Embryonic facial prominence (tissue), 1 donor: ENCODE data around the gene TMA16.

Source experiments
- DNase-seq: peaks from one replicate; pipeline ENCODE4 v3.0.0-alpha.2; 2016; ENCODE audit errors: extremely low spot score

TMA16 gene

DNA sequence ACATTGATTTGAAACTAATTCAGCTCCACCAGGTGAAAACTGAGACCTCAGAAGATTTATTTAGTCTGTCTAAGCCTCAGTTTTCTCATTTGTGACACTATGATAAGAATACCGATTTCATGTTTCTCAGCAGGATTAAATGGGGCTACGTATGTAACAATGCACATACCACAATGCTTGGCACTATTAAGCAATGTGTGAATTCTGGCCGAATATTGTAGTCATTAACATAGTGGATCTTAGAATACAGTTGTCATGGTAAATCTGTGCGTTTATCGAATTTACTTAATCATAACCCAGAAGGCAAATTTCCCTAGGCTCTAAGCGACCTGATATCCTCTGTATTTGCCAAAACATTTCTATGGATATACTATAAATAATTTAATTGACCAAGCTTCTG, 69.1 kb downstream of the TMA16 start:
- DNase-seq = no peak

DNA sequence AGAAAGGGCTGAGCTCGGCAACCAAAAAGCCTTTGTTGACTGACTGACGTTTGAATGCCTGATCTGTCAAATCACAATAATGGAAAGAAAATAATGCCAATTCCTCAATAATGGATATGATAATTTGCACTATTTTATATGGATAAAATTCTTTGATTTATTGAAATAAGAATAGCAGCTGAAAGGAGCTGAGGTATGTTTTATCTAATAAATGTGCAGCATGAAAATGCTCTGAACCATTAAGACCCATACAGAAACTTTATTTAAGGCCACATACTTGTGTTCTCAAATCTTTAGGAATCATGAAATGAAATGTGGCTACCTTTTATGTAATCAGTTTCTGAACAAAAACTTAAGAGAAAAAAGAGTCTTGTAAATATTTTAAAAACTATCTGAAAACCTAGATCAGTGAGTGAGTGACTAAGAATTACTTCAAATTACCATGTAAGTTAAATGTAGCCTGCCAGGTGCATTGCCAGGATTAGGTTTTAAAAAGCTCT, 69.8 kb downstream of the TMA16 start:
- DNase-seq = no peak

DNA sequence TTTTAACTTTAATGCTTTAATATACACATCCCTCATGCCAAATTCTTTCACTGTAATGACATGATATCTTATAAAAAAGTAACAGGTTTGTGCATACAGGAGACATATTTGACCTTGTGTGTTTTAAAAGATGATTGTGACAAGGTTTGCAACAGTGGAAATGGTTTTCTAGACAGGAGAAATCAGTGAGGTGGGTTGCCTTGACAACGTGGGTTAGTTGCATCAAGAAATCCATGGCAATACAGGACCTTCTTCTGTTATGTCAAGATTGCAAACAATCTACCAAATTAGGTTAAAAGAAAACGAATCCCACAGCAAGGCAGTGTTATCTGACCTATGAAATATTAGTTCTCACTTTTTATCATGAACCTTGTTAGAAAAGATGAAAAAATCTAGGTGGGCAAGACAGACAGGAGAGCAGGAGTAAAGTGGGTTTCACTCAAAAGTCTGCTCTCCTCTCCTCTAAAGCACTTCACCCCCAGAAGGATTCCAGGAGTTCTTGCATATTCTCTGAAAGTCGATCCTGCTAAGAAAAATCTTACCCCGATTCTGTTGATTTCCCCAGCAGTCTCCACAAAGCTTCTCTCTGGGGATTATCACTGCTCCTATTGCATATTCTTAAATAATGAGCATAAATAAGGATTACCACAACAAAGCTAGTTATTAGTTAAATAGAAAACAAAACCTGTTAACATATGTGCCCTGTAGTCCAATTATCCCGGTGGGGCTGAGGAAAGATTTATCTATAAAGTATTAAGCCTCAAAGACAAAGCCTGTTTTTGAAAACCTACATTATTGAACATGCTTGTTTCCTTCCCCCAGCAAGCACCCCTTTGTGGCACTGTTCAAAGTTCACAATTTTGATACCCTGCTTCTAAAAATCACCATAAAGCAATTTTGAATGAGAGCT, 71.0 kb downstream of the TMA16 start:
- DNase-seq = no peak

DNA sequence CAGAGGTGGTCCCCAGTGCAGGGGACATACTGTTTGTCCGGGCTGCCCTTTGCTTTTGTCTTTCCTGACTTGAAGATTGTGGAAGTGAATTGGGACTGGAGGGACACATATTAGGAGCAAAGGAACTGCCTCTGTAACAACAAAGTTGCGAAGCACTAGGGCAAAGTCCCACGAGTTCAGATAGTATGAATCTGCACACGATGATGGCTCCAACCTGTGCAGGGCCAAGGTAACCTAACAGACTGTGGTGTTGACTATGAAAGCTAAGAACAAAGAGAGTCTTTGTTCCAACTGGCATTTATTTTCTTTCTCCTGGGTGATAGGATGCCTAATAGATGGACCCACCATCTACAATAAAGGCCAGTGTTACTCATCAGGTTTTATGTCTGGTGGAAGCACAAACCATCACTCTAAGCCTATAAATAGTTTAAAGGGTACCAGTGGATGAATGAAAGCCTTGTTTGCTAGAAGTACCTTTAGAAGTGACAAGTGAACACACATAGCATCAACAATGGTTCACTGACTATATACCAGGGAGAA, 71.8 kb downstream of the TMA16 start:
- no peak for DNase-seq

DNA sequence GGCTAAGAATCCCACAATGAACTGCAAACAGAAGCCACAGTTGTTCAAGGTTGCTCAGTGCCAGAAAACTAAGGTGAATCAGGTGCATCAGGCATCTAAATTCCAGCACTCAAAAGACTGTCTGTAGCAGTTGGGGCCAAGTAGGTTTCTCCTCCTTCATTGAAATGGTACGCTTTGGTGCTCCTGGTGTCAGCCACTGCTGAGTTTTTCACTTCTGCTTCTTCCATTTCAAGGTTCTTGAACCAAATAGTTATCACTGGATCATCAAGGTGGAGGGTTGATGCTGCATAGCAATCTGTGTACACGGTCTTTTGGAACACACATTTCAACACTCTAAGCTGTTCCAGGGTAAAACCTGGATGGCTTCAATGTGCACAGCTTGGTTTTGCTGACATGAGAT, 74.4 kb downstream of the TMA16 start:
- no peak for DNase-seq
